ENCODE measurements around the gene RUNX2.
"Not testable (repeated sequence)": the region's sequence is repeated elsewhere in the genome, so short reads cannot be mapped to it uniquely, and the experiment has no call there.

Gene RUNX2

DNA sequence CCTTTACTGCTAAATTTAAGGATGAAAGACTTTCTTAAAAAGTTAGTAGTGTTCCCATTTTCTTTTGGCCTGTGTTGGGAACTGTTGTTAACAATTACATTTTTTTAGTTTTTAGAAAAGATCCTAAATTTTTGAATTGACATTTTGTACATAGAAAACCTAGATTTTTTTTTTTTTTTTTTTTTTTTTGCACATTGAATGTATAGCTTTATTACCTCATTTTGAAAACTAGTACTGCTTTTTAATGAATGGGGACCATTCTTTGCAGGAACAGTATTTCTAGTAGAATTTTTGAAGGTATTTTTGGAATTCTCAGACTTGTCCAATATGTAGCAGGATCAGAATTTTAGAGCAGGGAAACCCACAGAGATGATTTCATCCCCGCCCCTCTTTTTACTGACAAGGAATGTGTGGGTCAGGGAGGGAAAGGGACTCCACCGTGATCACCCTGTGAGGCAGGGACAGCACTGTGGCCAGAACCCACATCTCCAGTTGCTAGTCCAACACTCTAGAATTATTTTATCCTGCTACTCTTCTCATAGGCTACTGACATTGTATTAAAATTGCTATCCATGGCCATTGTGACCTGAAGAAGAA, 204.0 kb downstream of the RUNX2 start:
- DNase-seq, result no peak

DNA sequence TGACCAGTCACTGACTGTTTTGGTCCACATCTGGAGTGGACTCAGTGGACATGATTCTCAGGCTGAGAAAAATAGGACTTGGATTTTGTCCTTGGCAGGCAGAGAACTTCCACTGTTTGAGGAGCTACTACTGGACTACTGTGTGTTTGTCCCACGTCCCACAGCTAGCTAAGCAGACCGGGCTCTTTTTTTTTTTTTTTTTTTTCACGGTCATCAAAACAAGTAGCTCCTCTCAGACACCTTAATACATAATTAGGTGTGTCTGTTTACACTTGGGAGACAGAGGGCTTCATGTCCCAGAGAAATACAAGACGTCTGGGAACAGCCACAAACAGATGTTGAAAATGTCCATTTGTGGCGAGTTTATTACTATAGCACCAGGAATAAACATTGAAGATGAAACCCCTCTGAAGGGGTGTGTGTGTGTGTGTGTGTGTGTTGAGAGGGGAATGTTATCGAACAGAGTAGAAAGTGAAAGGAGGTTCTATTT, 204.6 kb downstream of the RUNX2 start:
- no peak for DNase-seq

DNA sequence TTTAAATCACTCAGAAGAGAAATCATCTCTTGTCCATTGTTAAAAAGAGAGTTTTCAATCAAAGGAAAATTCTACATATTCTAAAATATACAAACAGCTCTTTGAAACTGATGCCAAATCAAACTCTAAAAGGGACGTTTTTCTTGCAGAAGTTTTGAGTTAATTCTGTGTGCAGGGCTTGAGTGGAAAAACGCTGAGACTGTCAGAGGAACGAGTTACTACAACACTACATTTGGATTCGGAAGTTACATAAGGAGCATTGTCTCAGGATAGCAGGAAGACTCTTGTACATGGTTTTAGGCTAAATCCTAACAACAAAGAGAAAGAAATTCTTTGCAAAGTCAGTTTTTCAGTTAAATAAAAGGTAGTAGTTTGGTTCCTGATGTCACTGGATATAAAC, 205.3 kb downstream of the RUNX2 start:
- no peak for DNase-seq

DNA sequence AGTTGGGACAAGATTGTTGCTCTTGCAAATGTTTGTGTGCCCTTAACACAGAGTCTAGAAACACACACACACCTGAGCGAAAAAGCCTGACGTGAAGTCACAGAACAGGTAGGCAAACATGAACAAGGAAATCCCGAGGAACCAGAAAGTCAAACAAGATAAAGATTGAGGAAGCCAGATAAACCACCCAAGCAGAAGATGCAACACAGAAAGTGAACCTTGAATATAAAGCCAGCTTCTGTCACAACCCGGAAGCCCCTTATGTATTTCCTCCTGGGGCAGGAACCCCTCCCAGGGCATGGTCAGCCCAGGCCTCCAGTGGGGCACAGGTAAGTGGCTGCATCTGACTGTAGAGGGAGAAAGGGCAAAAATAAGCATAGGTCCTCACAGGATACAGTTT, 207.8 kb downstream of the RUNX2 start:
- no peak for DNase-seq

DNA sequence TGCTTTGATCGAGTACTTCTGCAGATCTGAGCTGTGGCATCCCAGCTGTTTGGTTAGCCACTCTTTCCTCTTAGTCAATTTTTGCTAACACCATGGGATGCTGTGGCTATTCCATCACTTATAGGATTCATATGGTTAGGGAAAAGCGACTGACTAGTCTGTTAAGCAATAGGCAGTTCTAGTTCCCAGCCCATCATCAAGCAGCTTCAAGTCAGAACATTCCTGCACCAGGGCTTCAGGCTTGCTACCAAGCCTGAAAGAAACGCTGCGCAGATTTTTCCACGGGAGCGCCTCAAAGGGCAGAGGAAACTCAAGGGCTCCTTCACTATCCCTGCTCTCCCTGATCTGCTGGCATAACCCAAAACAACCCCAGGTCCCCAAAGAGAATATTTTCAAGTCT, 209.4 kb downstream of the RUNX2 start:
- no peak for DNase-seq

DNA sequence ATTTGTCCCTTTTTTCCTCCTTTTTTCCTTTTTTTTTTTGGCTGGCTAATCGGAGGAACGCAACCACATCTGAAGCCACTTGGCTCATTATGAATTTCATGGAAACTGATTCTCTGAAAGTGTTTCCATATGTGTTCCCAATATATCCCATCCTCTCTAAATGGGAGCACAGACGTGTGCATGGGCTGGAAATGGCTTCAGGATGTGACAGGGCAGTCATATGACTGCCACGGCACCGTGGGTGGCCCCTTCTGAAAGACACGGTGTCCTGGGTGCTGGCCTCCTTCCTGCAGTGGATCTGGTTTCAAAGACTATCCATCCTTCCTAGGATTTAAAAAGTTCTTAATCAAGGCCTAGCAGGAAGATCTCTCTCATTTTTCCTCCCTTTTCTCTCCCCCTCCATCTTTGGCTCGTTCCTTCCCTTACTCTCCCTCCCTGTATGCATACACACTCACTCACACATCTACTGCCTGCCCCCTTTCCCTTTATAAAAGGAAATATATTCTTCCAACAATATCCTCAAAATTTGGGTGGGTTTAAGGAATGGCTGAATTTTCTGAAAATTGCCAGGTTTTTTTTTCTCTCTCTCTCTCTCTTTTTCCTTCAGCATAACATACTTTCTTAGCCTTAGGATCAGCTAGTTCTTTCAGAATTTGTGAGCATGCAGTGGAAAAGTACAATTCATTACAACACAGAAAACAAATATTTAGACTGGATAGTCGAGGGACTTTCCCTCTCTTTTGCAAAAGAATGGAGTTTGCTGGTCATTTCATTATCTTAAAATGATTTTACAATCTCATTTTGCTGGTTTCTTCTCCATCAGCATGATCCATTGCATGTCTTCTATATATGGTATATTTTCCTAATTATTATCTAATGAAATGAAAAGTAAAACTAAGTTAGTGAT, 210.8 kb downstream of the RUNX2 start:
- DNase-seq, result no peak

DNA sequence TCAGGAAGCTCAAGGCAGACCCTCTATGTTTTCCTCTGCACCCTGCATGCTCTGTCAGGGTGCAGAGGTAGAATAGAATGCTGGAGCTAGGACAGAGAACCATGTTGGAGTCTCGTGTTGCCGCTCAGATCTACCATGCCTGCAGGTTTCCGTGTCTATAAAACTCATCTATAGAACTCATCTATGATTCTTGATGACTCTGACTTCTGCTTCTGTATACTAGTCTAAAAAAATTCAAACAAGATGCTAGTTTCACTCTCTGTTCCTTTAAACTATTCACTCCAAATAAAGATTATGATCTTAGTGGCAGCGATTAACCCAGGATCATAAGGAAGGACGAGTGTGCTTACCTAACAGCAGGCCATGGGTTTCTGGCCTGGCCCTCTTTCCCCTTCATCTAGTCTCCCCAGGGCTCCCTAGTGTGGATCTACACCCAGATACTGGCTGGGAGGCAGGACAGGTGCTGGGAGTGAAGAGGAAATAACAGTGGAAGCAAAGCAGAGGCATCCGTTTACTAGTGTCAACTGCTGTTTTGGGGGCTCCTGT, 212.3 kb downstream of the RUNX2 start:
- no peak for DNase-seq

DNA sequence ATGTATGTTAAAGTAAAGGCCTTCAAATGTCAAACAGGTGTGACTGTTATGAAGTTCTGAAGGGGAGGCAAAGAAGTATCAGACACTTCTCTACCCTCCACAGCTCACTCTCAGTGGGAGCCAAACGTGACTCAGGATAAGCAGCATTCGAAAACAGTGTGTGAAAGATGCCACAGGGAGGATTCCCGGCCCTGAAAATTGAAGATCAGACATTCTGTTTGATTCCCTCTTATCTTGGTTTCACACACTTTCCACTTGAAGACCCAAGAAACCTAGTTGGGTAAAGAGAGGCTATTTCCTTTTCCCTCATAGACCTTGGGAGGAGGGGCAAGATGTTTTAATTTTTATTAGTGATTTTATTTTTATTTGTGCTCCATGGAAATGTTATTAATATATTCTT, 213.8 kb downstream of the RUNX2 start:
- DNase-seq, result no peak

DNA sequence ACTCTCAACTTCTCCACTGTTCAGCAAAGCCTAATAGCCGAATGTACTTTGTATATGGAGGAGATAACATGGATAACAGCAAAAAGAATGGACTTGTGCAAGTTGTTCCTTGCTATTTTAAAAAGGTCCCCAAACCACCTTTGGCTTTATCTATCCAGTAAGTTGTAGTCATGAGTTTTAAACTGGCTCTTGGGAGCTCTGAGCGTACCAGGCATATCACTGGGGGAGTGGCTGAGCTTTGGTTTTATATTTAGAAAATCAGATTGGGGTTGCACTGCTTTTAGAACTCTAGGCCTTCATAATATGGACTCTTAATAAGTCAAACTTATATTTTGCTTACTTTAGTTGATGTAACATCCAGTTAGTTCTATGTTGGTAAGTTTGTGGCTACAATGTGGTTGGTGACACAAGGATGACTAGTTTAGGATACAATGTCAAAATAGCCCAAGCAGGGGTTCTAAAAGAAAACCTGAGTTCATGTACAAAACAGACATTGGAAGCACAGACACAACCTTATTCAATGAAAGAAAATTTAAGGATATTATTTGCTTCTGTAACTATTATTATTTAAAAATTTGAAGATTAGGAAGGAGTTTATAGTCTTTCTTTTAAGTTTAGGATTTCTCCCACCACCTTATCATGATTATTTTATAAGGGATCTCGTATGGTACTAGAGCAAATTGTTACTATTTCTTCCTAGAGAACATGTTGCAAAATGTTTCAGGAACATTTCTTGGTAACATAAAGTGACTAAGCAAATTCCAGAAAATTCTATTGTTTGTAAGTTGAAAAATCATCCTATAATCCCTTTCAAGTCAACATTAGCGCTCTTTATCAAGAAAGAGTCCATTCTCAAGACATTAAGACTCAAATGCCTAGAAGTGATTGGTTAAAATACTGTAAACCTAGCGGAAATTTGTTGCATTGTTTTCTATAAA, 215.4 kb downstream of the RUNX2 start:
- DNase-seq, result no peak

DNA sequence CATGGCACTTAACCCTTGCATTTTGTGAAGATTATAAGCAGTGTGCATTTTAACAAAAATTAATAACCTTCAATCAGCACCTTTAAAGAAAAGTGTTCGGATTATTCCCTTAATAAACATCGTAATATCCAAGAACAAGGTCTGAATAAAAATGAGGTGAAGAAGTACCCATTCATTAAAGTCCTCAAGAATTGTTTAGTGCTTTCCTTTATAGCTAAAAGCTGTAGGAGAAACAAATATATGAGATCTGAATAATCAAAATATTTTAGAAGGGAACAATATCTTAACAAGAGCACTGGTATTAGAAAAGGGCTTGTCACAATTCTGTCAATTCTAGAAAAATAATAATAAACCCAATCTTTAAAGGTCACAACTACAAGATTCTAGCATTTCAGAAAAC, 217.3 kb downstream of the RUNX2 start:
- no peak for DNase-seq

DNA sequence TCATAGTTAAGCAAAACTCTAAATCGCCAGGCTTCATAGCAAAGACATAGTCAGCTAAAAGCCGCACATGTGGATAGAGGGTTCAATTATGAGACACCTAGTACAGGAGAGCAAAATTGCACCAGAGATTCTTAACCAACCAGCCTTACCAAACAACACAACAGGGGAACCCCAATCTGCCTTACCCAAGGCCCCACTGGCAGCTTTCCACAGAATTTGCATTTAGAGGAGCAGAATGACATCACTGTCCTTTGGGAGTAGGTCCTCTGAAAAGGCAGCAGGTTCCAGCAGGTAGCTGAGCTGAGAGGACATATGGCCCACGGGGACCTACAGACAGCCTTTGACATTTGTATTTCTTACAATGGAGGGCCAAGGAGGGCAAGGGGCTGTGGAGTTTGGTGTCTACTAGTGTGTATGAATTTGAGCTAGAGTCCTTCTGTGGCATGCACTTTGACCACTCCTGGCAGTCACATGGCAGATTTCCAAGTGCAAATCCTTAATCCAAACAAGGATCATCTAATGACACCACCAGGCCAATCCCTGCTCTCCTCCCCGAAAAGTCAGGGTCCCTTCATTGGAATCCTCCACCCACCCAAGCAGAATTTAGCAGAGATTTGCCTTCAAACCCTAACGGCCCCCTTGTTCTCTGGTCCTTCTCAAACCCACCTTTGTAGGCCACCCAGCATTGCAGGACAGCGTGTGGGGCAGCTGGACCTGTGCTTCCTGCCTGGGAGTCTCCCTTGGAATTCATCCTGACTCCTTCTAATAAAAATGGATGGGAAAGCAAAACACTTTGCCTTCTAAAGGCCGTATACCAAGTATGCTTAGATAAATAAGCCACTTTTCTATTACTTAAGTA, 220.8 kb downstream of the RUNX2 start:
- no peak for DNase-seq

DNA sequence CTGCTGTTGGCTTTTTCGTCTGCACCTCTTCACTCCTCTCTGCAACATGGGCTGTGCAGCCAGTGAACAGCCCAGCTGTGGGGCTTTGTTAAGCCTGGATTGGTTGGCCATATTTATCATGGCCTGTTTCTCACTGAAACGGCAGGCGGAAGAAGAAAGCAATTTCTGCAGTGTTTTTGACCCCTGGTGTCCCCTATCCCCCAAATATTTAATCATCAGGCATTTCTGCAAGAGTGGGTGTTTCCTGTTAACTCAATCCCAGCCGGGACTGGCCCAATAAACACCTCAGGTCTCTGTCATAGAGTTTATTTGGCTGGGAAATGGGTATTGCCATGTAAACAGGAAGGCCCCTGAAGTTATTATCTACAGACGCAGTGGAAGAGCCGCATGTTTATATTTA, 224.4 kb downstream of the RUNX2 start:
- DNase-seq, result no peak

DNA sequence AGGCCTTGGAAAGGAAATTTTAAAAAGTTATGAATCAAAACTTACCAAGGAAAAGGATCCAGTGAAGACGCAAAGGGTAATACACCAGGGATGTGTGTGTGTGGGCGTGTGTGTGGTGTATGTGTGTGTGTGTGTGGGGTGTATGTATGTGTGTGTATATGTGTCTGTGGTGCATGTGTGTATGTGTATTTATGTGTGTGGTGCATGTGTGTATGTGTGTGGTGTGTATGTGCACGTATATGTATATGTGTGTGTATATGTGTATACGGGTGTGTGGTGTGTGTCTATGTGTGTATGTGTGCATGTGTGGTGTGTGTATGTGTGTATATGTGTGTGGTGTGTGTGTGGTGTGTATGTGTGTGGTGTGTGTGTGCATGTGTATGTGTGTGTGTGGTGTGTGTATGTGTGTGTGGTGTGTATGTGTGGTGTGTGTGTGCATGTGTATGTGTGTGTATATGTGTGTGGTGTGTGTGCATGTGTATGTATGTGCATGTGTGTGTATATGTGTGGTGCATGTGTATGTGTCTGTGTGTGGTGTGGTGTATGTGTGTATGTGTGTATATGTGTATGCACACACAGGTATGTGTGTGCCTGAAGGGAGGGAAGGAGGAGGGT, 225.7 kb downstream of the RUNX2 start:
- no peak for DNase-seq

DNA sequence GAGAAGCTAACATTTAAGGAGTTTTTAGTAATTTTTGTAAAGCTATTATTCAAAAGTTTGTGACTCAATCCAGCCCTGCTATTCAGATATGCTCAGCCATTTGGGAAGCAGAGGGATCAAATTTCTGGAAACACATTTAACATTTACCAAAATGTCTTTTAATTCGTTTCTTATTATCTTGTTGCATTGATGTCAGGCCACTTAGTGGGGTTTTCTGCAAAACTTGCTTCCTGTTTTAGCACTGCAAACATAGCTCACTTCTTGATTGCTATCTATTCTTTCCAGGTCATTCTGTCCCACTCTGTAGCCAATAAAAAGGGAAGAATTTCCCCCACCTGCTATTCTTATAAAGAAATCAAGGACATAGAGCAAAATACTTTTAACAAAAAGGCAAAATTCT, 226.5 kb downstream of the RUNX2 start:
- no peak for DNase-seq

DNA sequence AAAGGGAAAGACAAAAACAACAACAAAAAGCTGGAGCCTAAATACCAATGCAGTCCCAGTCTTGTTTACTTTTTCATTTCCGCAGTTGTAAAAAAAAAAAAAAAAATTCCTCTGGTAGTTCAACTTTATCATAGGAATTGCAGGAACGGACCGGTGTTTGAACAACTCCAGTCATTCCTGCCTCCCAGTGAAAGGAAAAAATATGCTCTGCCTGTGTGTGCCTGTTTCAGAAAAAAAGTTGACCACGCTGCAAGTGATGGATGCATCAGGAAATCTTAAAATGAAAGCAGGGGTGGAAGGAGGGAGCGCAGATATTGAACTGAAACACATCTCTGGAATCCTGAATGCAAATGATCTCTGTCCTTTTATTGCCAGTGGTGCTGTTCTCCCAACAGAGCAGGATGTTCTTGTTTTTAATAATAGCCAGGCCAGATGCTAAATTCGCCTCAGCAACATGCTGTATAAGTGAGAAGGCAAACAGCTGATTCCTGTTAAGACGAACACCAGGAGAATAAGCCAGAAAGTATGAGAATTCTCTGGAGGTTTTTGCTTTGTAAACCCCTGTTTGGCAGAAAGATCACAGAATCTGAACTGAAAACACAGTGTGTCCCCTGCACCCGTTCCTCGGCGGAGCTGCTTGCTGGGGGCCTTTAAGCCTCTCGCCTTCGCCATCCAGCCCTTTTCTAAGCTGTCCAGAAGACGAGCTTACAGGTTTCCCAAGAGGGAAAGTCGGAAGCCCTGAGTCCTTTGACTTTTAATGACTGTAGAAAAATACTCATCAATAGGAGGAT, 228.0 kb downstream of the RUNX2 start:
- DNase-seq, result no peak

DNA sequence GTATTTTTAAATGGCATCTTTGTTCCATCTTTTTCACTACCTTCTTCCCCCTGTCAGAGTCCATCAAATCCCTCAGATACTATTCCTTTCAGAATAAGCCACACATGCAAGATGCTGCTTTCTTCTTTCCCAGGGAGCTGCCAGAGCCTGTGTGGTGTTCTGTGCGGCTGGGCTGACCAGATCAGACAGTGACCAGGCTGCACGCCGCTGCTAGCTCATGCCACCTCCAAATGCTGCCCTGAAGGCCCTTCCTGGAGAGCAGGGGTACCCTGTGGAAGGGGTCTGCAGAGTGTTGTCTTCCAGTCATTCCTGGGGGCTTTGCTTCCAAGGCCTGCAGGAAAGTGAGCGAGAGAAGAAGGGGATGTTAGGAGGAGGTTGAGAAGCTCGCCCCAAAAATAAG, 228.7 kb downstream of the RUNX2 start:
- DNase-seq, result no peak

DNA sequence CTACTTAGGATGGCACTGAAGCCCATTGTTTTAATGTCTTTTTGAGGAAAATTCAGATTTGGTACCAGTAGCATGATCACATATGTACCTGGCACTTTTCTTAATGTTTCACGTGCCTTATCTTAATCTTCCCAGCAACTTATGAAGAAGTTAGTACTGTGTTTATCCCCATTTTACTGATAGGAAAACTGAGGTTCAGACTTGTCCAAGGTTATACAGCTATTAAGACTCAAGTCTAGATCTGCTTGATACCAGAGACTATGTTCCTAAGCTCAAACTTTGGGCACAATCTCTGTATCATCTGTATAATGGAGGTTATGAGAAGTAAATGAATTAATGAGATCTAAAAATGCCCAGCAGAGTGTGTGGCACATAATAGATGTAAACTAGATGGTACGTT, 229.3 kb downstream of the RUNX2 start:
- DNase-seq, result no peak

DNA sequence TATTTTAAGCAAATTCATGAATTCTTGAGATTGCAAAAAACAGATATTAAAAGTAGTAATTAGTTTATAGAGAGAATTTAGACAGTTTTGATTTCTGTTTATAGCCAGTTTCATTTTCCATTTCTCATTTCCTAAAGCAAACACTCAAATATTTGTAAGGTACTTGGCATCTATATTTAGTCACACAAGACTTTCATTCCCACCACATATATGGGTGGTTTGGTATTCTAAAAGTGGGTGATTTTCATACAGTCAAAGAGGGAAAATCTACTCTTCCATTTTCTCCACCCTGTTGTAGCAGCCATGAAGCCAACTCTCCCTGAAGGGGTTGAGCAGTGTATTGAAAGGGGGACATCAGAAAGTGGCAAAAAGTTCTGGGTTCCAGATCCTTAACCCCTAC, 230.7 kb downstream of the RUNX2 start:
- DNase-seq, result no peak

DNA sequence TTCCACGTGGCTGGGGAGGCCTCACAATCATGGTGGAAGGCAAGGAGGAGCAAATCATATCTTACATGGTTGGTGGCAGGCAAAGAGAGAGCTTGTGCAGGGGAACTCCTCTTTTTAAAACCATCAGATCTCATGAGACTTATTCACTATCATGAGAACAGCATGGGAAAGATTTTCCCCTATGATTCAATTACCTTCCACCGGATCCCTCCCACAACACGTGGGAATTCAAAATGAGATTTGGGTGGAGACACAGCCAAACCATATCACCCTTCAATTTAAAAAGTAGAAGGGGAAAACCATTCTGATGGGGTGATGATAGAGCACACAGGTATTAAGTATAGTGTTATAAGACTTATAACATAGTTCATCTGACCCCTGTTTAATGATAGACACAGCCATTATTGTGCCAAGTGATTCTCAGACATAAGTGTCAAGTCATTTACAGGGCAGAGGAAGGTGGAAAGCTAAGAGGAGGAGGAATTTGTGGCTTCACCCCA, 232.2 kb downstream of the RUNX2 start:
- DNase-seq, result not testable (repeated sequence)

DNA sequence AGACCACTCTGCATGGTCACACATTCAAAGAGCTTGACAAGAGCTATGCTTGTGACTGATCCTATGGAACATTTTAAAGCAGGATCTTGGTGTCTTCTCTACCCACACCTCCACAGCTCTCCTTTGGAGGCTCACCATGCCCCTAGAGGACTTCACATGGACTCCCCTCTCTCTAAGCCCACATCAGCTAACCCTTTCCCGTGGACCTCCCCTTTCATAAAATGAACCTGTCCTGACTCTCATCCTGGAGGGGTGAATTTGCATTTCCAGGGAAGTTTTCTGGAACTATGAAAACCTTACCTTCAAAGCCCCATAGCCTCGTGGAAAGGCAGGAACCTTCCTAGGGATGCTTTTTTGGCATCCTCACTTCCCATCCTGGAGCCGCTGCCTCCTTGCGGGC, 234.0 kb downstream of the RUNX2 start:
- no peak for DNase-seq

DNA sequence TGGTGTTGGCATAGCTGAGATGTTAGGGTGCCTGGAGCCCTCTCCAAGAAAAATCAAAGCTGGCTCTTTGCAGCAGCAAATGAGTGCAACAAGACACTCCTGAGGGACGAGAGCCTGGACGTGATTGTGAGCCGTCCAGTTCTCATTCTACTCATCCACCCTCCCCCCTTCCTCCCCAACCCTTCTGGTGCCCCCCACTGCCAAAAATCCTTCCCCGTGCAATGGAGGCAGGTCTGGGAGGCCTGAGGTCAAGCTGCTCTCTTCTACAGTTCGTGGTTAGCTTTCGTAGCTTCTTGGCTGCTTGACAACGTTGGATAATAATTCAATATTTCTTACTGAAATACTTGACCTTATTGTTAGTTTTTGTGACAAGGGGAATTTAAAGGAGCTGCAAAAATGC, 234.9 kb downstream of the RUNX2 start:
- DNase-seq, result no peak
